ENCODE data around the gene TMEM178A.
A peak's percentile ranks its signal among the peaks of the same experiment; 100 is the strongest.
"Not testable (repeated sequence)": the region's sequence is repeated elsewhere in the genome, so short reads cannot be mapped to it uniquely, and the experiment has no call there.

The TMEM178A gene

DNA sequence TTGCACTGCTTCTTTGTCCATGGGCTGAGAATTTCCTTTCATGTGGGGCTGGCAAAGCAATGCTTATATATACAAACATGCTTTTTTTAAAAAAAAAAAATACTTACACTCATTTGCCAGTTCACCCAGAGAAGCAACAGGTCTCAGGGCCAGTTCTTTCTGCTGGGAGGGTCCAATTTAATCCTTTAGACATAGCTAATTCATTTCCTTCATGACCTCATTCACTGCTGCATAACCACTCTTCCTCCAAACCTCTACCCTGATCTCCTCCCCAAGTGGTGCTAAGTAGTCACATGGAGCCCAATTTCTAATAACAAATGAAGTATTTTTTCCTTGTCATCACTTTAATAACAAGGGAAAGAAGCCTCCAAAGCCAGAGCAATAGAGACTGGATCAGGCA lies 17.1 kb upstream of the TMEM178A start:
- DNase-seq (ENCODE audit: low spot score): no peak

DNA sequence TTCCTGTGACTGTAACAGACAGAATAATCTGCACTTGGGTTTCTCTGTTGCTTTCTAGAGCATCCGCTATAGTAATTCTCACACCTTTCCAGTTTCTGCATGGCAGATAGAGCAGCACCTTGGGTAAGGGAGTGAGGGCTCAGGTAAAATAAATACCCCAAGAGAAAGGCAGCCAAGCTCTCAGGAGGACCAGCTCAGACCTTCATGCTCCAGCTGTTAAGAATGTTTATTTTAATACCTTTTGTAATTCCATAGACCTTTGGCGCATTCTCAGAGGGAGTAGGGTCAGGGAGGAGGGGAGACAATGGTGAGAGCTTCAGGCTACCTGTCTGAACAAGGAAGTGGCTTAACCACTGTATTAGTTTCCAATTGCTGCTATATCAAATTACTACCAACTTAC lies 16.2 kb upstream of the TMEM178A start:
- no peak for DNase-seq (ENCODE audit: low spot score)

DNA sequence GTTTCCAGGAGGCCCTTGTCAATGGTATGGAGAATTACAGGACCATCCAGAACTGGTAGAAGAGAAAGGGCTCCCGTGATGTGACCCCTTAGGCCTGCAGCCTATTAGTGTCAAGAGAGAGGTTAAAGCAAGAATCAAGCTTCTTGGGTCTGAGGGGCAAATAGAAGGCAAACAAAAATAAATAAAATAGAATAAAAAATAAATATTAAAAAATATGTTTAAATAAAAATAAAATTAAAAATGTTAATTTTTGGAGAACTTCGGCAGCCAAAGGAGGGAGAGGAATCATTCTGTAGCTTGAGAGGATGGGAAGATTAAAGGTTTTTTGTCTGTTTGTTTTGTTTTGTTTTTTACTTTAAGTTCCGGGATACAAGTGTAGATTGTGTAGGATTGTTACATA lies 15.2 kb upstream of the TMEM178A start:
- no peak for DNase-seq (ENCODE audit: low spot score)

DNA sequence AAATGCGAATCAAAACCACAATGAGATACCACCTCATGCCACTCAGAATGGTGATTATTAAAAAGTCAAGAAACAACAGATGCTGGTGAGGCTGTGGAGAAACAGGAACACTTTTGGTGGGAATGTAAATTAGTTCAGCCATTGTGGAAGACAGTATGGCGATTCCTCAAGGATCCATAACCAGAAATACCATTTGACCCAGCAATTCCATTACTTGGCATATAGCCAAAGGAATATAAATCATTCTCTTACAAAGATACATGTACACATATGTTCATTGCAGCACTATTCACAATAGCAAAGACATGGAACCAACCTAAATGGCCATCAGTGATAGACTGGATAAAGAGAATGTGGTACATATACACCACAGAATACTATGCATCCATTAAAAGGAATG lies 9.5 kb upstream of the TMEM178A start:
- not testable (repeated sequence) for DNase-seq (ENCODE audit: low spot score)

DNA sequence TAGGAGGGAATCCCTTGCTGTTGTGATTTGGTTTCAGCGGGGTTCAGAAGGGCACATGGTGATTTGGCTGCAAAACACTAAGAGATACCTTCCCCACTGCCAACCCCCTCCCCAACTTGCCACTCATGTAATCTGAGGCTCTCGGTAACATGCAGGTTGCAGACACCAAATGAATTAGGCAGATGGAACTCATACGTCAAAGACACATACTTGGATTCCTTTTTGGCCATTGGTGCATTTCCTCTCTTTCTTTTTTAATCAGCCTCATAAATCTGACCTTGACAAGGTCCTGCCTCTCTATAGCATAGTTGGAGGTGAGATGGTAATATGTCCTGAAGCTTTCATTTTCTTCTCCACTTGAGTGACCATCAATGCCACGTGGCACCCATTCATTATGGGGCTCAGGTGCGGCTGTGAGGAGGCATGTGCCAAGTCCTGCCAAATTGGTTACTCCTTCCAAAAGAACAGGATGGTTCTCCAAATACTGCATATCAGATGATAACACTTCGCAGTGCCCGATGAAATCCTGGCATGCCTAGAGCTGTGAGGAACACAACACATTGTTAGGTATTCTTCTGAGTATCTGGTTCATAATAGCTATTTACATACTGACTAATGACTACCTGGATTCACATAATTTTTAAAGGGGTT lies 8.3 kb upstream of the TMEM178A start:
- no peak for DNase-seq (ENCODE audit: low spot score)

DNA sequence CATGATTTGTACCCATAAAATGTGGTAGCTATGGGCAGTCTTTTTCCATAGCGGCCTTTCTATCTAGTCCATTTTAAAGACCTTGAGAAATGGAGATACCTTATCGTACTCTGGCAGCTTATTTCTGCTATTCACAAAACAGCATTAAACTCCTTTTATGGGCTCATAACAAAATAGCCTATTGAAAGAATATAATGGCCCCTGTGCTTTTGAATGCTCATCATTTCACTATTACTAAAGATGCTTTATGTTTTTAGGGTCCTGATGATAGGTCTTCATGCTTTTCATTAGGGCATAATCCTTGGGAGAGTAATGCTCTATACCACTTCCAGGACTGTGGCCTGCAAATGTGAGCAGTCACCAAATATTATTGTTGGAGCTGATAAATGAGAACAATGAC lies 7.3 kb upstream of the TMEM178A start:
- no peak for DNase-seq (ENCODE audit: low spot score)

DNA sequence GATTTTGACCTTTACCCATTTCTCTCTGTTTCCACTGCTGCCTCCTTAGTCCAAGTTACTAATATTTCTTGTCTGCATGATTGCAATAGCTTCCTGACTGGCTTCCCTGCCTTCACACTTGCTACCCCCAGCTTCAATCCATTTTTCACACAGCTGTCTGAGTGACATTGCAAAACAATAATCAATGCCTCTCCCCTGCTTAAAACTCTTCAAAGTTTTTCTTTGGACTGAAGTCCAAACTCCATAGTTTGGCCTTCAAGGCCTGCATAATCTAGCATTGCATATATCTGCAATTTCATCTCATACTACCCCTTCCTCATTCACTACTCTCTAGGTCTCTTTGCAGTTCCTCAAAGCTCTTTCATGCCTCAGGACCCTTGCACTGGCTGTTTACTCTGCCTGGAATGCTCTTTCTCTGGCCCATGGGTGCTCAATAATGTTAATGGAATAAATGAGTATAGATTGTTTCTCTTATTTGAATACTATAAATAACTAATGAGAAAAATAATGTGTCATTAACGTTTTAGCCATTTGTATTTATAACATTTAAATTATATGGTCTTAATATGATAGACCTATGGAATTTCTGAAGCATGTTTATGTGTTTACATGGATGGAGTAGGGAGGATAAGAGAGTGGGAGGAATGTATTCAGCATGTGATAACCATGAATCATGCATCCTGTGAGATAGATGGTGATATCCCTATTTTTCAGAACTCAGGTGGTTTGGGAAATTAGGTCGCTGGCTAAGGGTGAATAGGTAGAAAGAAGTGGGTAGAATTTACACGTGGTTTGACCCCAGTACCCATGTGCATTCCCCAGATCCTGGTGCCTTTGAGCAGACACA lies 5.7 kb upstream of the TMEM178A start:
- no peak for DNase-seq (ENCODE audit: low spot score)

DNA sequence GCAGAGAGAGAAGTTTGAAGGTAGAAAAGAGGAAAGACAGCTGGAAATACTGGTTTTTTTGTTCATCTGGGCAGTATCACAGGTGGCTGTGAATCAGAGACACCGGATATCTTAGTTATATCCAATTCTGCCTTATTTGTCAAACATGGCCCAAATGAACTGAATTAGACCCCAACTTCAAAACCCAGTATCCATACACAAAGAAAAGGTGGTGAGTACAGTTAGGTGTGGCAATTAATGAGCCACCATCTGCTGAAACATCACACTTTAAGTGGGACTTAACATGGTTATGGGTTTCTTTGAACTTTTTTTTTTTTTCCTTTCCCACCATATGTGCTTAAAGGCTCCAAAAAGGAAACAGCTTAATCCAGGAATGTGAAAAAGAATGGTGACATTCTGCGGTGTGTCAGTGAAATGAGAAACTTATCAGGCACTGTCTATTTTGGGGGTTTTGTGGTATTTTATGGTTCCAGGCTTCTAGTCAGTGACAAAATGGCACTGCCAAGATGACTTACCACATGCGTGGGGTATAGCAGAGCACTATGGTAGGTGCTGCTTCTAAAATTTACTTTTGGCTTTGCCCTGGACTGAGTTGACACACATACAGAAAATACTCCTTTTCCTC lies 5.0 kb upstream of the TMEM178A start:
- no peak for DNase-seq (ENCODE audit: low spot score)

DNA sequence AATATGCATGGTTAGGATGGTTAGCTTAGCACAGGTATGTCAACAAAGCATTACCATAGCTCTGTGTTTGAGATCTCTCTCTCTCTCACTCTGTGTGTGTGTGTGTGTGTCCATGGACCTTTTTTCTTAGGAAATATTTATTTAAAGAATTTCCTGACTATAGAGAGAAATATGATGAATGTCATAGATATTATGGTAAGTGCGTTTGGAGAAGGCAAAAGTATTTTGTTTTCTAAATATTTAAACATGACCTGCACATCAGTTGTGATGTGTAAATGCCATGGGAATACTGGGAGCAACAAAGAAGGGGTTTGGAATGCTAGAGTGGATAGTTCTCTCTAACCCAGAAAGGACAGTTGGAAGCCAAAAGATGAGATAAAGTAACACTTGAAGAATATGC lies 3.9 kb upstream of the TMEM178A start:
- DNase-seq (ENCODE audit: low spot score): no peak

DNA sequence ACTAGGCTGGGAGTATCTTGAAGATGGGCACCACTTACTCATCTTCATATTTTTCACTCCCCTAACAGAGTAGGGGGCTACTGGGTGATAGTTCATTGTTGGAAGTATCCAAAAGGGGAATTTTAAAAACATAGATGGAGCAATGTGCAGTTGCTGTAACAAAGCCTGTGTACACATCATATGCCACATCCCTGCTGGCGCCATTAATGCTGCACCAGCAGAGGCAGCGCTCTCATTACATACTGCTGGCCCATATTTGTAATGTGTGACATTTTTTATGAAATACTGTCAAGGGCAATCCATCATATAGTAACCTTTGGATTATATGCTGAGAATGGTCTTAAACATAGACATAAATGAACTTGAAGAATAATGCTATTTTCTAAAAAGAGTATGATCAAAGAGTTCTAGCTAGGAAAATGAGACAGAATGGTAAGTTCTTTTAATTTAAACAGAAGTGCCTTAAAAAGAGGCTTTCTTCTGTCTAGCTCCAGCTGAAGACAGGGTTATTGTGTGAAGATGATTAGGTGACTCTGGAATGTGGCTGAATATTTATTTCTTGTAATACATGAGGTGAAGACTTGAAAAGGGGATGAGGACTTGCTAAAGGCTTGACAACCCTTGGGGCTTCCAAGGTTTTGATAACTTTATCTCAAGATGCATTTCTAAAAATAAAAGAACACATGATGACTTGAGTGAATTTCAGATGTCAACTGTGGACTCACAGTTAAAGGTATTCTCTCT lies 2.4 kb upstream of the TMEM178A start:
- DNase-seq (ENCODE audit: low spot score): no peak

DNA sequence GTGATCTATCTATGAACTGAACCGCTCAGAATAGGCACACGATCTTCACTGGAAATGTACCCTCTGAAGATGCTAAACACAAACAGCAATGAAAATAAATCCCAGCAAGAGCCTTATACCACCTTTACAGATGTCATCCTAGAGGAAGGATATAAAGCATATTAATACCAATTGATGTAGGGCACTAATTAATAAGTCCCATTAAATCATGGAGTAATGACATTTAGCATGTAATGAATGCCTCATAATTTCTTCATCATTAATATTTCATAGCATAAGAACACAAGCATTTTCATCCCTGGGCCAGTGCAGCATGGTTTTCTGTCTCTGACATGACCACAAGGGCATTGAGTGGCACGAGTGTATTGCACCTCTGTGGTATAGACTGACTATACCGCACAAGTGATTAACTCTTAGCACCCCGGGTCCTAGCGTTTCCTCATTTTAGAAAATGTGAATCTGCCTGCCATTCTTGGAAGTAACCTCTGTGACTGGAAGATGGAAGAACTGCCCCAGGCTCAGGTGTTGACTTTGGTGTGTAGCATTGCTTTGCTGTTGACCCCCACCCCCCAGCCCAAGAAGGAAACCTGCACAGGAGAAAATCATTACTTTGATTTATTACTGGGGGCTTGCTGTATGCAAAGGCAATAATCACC lies 1.4 kb upstream of the TMEM178A start:
- no peak for DNase-seq (ENCODE audit: low spot score)

DNA sequence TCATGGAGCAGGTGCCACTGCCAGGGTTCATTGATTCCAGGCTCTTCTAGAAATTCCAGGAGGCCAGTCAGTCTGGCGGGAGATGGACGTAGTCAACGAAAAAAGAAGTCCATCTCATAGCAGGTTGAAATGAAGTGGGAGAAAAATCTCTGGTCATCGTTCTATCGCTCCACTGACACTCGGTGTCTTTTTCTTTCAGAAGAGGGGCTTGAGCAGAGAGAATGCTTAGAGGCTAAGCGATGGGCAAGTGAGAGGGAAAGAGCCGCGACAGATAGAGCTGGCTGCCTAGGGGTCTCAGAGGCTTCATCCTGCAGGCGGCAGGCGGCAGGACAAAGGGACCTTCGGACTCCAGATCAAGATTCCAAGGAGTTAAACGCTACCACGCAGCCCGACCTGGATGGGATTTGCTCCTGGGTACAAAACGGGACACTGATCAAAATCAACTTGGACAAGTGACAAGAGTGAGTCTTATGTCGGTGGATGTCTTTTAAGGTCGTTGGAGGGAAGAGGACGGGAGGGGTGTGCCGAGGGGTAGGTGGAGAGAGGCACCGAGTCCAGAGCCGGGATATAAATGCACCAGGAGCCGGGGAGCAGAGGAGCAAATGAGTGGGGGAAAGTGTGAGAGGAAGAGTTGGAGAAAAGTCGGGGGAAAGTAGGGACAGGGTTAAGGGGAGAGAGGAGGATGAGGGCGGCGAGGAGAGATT lies 677 bp upstream of the TMEM178A start:
- peak; percentile 10 for DNase-seq (ENCODE audit: low spot score)

DNA sequence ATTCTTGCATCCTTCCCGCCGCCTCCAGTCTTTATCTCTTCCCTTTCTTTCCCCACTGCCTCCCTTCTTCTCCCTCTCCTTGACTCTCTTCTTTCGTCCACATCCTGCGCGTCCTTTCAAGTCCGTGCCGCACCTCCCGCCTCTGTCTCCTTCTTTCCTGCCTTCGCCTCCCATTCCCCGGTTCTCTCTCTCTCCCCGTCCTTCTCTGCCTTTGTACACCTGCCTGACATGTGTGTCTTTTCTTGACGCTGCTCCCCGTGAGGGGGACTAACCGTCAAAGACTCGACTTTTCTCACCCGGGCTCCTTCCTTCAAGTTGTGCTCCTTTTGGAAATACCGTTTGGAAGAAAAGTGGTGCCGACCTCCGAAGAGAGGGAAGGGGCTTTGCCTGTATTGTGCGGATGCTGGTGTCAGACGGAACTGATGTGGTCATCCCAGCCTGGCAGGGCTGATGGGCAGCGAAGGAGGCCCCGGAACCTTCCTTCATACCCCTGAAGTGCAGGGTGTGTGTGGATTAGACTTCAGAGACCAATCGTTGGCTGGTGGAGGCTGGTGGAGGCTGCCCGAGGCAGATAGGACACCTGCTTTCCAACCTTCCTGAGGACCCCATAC lies 879 bp downstream of the TMEM178A start:
- peak; percentile 37 for DNase-seq (ENCODE audit: low spot score)

DNA sequence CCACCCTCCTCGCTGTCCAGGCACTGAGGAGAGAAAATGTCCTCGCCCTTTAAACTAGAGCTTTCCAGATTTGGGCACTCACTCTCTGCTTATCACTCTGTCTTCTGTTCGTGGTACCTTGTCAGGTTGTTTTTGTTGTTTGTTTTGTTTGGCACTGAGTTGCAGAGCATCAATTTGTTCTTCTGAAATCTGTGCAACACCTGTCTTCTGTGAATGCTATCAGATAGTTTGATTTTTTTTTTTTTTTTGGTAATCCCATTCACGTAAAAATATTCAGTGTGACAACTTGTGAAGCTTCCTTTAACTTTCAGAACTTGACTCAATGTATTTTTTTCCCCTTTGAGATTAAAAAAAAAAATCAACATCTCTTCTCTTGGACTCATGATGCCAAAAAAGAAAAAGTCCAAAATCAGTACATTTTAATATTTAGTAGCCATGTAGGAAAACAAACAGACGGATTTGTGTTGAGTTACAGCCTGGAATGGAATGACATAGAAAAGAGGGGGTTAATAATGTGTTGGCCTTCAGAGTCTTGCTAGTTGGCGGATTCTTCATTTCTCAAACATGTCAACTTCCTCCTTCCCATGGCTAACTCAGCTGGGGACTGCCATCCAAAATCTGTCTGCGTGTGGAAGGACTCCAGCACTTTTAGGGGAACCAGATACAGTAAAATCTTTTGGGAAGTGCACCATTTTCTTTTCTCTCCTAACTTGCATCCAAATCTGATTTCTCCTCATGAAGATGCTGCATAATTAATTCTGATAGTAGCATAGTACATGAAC lies 1.6 kb downstream of the TMEM178A start:
- no peak for DNase-seq (ENCODE audit: low spot score)

DNA sequence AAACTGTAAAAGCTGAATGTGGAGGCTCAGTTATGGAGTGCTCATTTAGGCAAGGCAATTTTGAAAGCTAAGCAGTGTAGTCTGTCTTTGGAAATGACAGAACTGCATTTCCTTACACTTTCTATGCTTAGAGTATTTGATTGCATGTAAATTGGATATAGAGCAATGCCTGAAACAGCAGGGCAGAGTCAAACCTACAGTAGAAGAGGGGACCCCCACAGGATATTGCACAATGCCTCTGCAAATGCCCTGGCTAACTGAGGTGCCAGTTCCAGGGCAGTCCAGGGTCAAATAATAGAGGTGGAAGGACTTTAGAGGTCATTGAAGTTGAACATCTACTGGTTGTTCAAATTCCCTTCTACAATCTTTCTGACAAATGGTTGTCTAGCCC lies 2.2 kb downstream of the TMEM178A start:
- DNase-seq (ENCODE audit: low spot score): no peak

DNA sequence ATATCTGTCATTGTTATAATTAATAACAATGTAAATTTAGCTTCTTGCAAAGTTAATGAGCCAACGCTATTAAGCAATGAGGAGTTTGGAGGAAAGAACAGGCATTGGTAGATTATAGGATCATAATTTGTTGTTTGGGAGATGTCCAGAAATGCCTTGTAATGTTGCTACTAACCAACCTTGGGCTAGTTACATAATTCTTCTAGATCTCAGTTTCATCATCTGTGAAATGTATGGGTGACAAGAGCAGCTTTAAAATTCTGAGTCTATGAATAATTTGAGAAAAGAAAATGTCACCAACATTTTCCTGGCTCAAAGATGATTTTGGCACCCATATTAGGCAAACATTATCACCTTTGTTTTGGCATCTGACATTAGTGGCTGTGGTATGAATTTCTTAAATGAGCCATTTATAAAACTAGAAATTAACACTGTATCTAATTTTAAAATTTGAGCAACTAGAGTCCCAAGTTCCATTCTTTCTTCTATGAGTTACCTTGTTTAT lies 2.9 kb downstream of the TMEM178A start:
- DNase-seq (ENCODE audit: low spot score): no peak

DNA sequence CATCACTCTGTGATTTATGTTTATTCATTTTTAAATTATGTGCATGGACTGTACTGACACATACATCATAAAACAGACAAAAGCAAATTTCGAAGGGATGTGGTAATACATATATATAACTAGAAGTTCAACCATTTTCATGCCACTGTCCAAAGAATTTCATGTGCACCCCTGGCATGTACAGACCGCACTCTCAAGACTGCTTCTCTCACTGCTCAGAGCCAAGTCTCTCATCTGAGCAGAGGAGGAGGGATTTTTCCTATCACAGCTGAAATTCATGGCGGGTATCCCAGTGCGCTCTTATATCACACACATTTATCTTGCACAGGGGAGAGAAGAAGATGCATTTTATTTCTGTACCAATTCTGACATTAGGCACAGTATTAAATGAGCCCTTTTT lies 5.9 kb downstream of the TMEM178A start:
- DNase-seq (ENCODE audit: low spot score): no peak

DNA sequence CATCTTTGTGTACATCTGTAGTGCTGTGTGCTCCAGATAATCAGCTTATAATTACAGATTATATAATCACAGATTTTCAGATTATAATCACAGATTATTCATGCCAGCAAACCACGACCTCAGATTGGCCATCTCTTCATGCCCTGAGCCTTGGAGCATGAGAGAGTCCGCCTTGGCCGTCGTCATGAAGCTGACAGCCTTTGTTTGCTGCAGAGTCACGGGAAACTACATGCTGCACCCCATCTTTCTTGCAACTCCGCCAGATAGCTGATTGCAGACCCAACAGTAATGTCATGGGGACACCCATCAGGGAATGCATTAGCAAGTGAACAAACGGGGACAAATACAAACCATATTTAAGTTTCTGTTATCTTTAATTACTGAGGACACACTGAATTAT lies 7.3 kb downstream of the TMEM178A start:
- DNase-seq (ENCODE audit: low spot score): no peak

DNA sequence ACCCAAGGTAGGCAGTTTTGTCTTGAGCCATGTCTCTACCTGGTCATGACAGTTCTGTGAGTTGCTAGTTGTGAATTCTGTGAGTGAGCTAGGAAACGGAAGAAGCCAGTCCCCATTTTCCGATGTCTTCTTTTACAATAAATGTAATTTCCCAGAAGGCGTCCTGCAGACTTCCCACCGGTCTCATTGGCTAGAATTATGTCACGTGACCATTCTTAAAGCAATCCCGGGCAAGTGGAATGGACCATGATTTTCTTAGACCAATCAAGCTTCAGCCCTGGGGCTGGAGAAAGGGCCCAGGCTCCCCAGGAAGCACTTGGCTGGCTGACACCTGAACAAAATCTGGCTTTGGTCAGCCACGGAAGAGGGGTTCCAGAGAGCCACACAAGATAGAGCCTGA lies 10.6 kb downstream of the TMEM178A start:
- no peak for DNase-seq (ENCODE audit: low spot score)

DNA sequence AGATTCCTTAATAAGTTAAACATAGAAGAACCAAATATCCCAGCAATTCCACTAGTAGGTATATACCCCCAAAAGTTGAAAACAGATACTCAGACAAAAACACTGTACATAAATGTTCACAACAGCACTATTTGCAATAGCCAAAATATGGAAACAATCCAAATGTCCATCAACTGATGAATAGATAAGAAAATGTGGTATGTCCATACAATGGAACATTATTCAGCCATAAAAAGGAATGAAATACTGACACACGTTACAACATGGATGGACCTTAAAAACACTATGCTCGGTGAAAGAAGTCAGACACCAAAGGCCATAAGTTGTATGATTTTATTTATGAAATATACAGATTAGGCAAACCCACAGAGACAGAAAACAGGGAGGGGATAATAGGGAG lies 12.5 kb downstream of the TMEM178A start:
- no peak for DNase-seq (ENCODE audit: low spot score)
